Measurements from ENCODE around the gene ZNF556.

ZNF556 gene

DNA sequence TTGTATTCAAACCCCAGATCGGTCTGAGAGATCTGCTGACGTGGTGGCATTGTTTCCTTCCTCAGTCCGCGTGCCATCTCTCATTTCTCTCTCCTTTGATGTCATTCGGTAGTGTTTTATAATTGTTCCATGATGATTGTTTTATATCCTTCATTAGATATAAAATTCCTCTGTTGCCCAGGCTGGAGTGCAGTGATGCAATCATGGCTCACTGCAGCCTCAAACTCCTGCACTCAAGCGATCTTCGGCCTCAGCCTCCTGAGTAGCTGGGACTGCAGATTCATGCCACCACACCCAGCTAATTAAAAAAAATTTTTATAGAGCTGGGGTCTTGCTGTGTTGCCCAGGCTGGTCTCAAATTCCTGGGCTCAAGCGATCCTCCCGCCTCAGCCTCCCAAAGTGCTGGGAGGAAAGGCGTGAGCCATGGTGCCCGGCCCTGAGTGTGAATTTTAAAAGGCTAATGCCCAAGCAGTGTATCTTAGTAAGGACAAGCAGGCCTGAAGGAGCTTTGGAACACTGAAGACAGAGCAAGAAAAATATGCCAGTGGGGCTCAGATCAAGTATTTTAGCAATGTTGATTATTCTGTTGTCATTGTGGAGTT lies 38.9 kb downstream of the ZNF556 start:
- DNase-seq (ENCODE audit: low spot score) = no peak

DNA sequence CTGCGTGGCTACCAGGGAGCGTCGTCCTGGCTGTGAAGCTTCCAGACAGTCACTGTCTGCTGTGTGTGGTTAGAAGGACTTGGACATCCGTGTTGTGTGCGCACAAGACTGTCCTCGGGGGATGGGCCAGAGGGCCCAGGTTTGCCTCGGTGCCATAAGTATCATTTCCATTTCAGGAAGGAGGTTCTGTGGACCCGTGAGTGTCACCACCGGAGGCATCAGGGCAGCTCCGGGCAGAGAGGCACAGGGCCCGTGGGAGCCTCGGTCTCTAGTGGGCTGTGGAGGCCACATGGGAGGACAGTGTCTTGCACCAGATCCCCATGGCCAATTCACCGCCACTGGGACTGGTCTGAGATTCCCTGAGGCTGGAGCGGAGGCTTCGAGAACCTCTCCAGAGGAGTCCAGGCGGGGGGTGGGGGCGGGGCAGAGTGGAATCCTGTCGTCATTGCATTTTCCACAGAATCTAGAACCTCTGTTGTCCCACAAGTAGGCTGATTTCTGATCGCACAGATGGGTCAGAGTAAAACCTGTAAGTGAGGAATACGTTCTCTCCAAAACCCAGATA lies 39.6 kb downstream of the ZNF556 start:
- no peak for DNase-seq (ENCODE audit: low spot score)

DNA sequence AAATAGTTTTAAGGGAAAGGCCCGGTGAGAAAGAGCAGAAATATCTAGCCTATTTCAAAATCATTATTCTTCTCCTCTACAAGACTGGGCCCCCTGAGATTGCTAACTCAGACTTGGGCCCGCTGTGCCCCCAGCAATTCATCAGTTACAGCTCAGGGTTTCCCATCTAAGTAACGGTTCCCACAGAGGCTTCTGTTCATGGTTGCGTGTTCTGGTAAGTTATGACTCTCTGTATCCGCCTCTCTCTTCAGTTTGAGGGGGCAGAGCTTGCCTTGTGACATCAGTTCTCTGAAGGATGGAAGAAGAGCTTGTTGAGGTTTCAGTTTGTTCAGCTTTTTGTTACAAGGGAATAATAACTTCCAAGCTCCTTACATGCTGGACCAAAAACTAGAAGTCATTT lies 45.2 kb downstream of the ZNF556 start:
- DNase-seq (ENCODE audit: low spot score) = no peak

DNA sequence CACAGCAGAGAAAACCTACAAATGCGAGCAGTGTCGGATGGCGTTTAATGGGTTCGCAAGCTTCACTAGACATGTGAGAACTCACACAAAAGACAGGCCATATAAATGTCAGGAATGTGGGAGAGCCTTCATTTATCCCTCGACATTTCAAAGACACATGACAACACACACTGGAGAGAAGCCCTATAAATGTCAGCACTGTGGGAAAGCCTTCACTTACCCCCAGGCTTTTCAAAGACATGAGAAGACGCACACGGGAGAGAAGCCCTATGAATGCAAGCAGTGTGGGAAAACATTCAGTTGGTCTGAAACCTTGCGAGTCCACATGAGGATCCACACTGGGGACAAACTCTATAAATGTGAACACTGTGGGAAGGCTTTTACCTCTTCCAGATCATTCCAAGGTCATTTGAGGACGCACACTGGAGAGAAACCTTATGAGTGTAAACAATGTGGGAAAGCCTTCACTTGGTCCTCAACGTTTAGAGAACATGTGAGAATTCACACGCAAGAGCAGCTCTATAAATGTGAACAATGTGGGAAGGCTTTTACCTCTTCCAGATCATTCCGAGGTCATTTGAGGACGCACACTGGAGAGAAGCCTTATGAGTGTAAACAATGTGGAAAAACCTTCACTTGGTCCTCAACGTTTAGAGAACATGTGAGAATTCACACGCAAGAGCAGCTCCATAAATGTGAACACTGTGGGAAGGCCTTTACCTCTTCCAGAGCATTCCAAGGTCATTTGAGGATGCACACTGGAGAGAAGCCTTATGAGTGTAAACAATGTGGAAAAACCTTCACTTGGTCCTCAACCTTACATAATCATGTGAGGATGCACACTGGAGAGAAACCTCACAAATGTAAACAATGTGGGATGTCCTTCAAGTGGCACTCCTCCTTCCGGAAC lies 50.4 kb downstream of the ZNF556 start:
- DNase-seq (ENCODE audit: low spot score) = no peak

DNA sequence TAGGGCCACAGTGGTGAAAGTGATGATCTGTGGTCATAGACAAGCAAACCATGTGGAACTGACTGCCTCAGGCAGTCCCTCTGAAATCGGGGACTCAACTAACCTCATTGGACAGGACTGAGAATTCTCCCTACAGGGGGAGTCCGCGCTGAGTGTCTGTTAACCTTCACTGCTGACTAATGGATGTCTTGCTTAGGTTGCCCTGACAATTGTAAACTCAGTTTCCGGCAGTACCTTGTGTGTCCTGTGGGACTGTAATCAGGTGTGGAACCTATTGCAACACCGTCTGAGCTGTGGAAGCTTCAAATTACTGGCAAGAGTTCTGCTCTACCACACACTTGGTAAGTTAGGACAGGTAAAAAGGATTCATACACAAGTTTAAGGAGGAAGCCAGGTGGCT lies 55.9 kb downstream of the ZNF556 start:
- no peak for DNase-seq (ENCODE audit: low spot score)

DNA sequence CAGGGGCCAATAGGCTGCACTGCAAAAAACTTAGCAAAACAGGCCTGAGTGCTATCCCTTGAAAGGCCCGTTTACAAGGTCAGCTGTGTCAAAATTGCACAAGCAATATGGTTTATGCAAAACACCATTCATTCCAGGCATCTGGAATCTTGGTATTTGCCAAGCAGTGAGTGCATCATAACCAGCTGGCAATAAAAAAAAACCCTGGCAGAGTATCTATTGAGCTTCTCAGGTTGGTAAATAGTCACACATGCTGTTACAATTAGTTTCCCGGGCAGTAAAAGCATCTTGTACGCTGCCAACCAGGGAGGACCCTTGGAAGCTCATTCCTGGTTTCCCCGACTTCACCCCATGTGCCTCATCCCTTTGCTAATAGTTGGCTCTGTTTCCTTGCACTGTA lies 56.4 kb downstream of the ZNF556 start:
- peak; percentile 72 for DNase-seq (ENCODE audit: low spot score)

DNA sequence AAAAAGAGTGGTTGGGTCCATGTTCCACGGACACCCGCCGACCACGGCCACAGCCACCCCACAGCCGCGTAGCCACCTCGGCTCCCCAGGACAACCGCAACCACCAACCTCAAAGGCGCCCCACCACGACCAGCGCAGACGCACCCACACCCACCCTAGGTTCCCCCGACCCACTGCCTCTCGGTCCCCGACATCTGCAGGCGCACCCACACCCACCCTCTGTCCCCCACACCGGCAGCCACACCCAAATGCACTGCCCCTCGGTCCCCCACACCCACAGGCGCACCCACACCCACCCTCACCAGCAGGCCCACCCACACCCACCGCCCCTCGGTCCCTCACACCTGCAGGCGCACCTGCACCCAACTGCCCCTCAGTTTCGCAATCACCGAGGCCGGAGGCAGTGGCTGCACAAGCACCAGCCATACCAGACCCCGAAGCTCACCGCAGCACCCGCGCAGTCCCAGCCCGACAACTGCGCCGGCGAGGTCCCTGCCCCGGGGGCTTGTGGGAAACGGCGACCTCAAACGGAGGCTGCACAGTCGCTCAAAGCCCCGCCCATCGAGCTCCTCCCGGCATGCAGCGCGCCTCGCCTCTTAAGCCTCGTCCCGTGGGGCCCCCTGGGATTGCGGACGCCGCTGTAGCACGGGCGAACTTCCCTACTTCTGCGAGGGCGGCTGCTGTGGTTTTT lies 59.4 kb downstream of the ZNF556 start:
- no peak for DNase-seq (ENCODE audit: low spot score)

DNA sequence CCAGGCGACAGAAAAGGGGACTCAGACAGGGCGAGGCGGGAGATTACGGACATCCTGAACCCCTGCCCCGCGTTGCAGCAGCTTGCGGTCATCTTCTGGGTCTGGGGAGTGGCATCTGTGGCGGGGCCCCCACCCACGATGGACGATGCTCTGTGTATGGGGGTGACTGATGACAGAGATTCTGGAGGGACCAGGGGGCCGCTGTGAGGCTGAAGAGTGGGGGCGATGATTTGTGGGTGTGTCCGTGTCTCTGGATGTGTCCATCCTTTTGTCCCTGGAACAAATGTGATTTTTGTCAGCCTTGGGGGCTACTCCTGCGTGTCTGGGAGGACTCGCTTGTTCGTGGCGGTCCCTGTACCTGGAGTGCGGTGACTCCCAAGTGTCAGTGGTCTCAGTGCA lies 59.9 kb downstream of the ZNF556 start:
- no peak for DNase-seq (ENCODE audit: low spot score)
